Vagina (tissue), 2 donors: Measurements from ENCODE around the gene TNS3.

Experiments
- CTCF ChIP-seq, 3 experiments: fragments of 450-650 bp in 2 of 3; fragments of 200-600 bp in 1 of 3; sonication (generic) in 1 of 3; IDR thresholded peaks; one replicate each; pipeline ENCODE4 v1.5.1; 2017 to 2019; ENCODE audit warnings: antibody characterized with exemption in 3 of 3, mild to moderate bottlenecking in 2 of 3, moderate library complexity in 2 of 3
- POLR2A ChIP-seq, 2 donors: fragments of 450-650 bp; IDR thresholded peaks; one replicate each; pipeline ENCODE4 v1.6.1; 2017; ENCODE audit warnings: antibody characterized with exemption in 2 of 2, mild to moderate bottlenecking in 2 of 2, moderate library complexity in 2 of 2

GRCh38 chr7:47411901-47412300 lies 170.0 kb downstream of the TNS3 start:
- TF ChIP-seq POLR2A (IDR thresholded peaks at IDR 0.05), result no peak
- TF ChIP-seq CTCF (IDR thresholded peaks at IDR 0.05), result no peak
